ENCODE results near the gene TPT1. TPM values are rescaled to one million over a fixed set of nuclear protein-coding genes. Genes with fewer than 3 reads are reported as not detected.

Gene TPT1
- total and polyA plus RNA-seq, 2 of the 13 experiments (the other 11 are each of a cell fraction or from before 2014, with no cell fraction given), result 2,953 to 3,594 TPM

- Histone ChIP-seq H3K27me3 (ENCODE audit: control insufficient read depth in 1 of 2, insufficient read depth in 2 of 2, low read length in 2 of 2) (no peaks in the 10 kb centered on the region), H3K79me2 (ENCODE audit: insufficient read depth, low read length) (no peaks in the 10 kb centered on the region), H3K4me1 (ENCODE audit: insufficient read depth, low read length) (peaks cover 54% of the 10 kb centered on the region), H3K36me3 (replicated peaks in 1 of 2; ENCODE audit: control insufficient read depth in 1 of 2, insufficient read depth in 2 of 2, low read length in 2 of 2) (no peaks in the 10 kb centered on the region), H3K4me2 (ENCODE audit: low read depth, low read length) (no peak overlapping the region), H3K9me3 (ENCODE audit: low read length) (no peaks in the 10 kb centered on the region), H2AFZ (ENCODE audit: low read length) (no peak overlapping the region), H3K27ac (ENCODE audit: extremely low read length, insufficient read depth, low read length) (no peak overlapping the region), H3K4me3 (replicated peaks in 1 of 3; ENCODE audit: insufficient read depth in 1 of 3, low read depth in 2 of 3, low read length in 3 of 3) (no peak overlapping the region), H3K9ac (ENCODE audit: insufficient read depth, low read depth, low read length) (no peak overlapping the region), H4K20me1 (ENCODE audit: insufficient read depth, low read length) (no peaks in the 10 kb centered on the region)
- ChIA-PET POLR2A (interaction anchor here (7.2 kb wide), 1 partner anchor 14 kb away, joined by 73 read pairs; the partner anchor contains the start of gene TPT1), CTCF (ENCODE audit: low intra/inter-chr PET ratio, low total read pairs) (no interaction called here)
- ATAC-seq, result no peak
- TF ChIP-seq ZNF609 (CRISPR knock-in tag; IDR thresholded peaks at IDR 0.05; ENCODE audit: borderline replicate concordance), result no peak
- no peak for TF ChIP-seq U2AF1 (optimal IDR thresholded peaks at IDR 0.05; ENCODE audit: low read depth, low read length)
- TF ChIP-seq NONO (IDR thresholded peaks at IDR 0.05), result no peak
- TF ChIP-seq NONO (CRISPR knock-in tag; conservative IDR thresholded peaks at IDR 0.05), result 0 out of 2 replicates have a peak, but pooled peaks have one; percentile 15
- no peak for TF ChIP-seq MBNL3 (CRISPR knock-in tag; conservative IDR thresholded peaks at IDR 0.05)
- TF ChIP-seq SPEN (CRISPR knock-in tag; IDR thresholded peaks at IDR 0.05; ENCODE audit: low read depth), result no peak
- peak in 1 of 2 experiments; percentile 47; a peak in 2 of 4 replicates for TF ChIP-seq POLR2A (IDR thresholded peaks at IDR 0.05; ENCODE audit: insufficient read depth in 1 of 2, low read depth in 2 of 2, low read length in 2 of 2)
- TF ChIP-seq TOE1 (CRISPR knock-in tag; IDR thresholded peaks at IDR 0.05), result no peak
- no peak for TF ChIP-seq ZNF703 (CRISPR knock-in tag; IDR thresholded peaks at IDR 0.05; ENCODE audit: borderline replicate concordance)
- no peak for TF ChIP-seq SIN3B (IDR thresholded peaks at IDR 0.05; ENCODE audit: low read length)
- intact Hi-C loops (cut with micrococcal nuclease; ENCODE audit: unreplicated experiment), result loop anchor here (5.0 kb wide), 1 partner anchor 65 kb away; no protein-coding TSS in a partner anchor
- 68% methylated on average over 9 of the region's 9 CpGs for WGBS (ENCODE audit: low lambda C conversion rate)
- no TSS peak for BruUV-seq (replicated peaks)
- FAIRE-seq, result no peak
- in situ Hi-C loops (cut with HindIII; ENCODE audit: extremely low pct_ligation_motif_present, low pct_unique_long_range_greater_than_20kb), result no loop called here
- no peak for DNase-seq (ENCODE audit: low spot score)
Measured at GRCh38 chr13:45327253-45327955, 13.6 kb downstream of the TPT1 start.

Measured in HepG2 (cell line).